ENCODE measurements around the gene CNTNAP5. TPM values are rescaled to one million over a fixed set of nuclear protein-coding genes. Genes with fewer than 3 reads are reported as not detected.

Gene CNTNAP5
- total and polyA plus RNA-seq, 12 donors, result 0.08 to 4.9 (median 0.96) TPM; not detected in 5

DNA sequence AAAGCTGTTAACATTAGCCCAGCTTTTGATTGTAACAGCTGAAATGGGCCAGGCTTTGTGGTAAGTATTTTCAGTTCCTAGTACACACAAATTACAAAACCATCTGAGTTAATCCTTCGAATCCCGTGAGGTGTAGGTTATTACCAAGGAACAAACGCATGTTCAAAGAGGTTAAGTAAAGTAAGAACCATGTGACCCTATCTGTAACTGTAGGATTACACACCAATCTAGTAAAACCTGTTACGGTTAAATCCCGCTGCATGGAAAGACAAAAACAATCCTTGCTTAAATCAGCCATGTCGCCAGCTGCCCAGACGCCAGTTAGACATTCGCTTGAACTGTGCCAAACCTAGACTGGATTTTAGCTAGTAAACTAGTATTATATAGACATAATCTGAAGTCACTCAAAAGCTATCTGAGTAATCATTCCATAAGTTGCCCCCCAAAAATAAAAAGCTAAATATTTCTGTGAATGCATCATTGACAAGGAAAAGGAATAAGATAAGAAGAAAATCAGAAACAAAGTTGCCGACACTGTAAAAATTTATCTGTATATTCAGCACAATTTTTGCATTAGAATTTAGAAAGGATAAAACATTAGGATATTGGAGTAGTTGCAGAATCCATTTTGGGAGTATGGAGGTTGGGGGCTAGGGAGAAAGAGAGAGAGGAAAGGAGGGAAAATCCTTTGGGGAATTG, 638.0 kb downstream of the CNTNAP5 start:
- no peaks in the 10 kb centered on the region for H3K4me1 ChIP-seq (replicated peaks in 1 of 2)
- intact Hi-C loops (cut with DNase I), result no loop called here
- H3K36me3 ChIP-seq (replicated peaks in 1 of 2), result no peaks in the 10 kb centered on the region
- no peak overlapping the region for H3K4me3 ChIP-seq
- H3K27ac ChIP-seq, result no peak overlapping the region
- TF ChIP-seq, protein P1, sequence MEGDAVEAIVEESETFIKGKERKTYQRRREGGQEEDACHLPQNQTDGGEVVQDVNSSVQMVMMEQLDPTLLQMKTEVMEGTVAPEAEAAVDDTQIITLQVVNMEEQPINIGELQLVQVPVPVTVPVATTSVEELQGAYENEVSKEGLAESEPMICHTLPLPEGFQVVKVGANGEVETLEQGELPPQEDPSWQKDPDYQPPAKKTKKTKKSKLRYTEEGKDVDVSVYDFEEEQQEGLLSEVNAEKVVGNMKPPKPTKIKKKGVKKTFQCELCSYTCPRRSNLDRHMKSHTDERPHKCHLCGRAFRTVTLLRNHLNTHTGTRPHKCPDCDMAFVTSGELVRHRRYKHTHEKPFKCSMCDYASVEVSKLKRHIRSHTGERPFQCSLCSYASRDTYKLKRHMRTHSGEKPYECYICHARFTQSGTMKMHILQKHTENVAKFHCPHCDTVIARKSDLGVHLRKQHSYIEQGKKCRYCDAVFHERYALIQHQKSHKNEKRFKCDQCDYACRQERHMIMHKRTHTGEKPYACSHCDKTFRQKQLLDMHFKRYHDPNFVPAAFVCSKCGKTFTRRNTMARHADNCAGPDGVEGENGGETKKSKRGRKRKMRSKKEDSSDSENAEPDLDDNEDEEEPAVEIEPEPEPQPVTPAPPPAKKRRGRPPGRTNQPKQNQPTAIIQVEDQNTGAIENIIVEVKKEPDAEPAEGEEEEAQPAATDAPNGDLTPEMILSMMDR (IDR thresholded peaks at IDR 0.05), result no peak
- TF ChIP-seq POLR2A (IDR thresholded peaks at IDR 0.05), result no peak
- WGBS, 4 donors, result 89 to 93% (median 92%) methylated on average over 9 of the region's 9 CpGs
- DNase-seq, result no peak
- no peaks in the 10 kb centered on the region for H3K9me3 ChIP-seq (replicated peaks in 1 of 3)
- H3K27me3 ChIP-seq, result no peaks in the 10 kb centered on the region

DNA sequence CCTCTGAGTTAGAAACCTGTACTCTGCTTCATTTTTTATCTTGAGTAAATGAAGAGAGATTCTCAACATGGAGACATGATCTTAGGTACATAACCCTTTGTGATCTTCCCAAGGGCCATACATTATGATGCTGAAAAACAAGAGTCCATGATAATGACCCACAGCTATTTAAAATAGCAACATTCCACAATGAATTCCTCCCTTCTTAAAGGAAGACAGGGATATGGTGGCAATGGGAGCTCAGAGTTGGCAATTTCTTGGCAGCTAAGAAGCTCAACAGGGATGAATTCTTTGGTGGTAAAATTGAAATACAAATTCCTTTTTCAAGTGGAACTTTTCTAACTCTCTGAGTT, 638.5 kb downstream of the CNTNAP5 start:
- H3K9me3 ChIP-seq (replicated peaks in 1 of 3), result no peaks in the 10 kb centered on the region
- no peak overlapping the region for H3K27ac ChIP-seq
- H3K4me1 ChIP-seq (replicated peaks in 1 of 2), result no peaks in the 10 kb centered on the region
- DNase-seq, result no peak
- H3K4me3 ChIP-seq, result no peak overlapping the region
- no peaks in the 10 kb centered on the region for H3K36me3 ChIP-seq (replicated peaks in 1 of 2)
- TF ChIP-seq, protein P1 (IDR thresholded peaks at IDR 0.05), result no peak
- no peak for TF ChIP-seq POLR2A (IDR thresholded peaks at IDR 0.05)
- no peaks in the 10 kb centered on the region for H3K27me3 ChIP-seq
- intact Hi-C loops (cut with DNase I), result no loop called here

DNA sequence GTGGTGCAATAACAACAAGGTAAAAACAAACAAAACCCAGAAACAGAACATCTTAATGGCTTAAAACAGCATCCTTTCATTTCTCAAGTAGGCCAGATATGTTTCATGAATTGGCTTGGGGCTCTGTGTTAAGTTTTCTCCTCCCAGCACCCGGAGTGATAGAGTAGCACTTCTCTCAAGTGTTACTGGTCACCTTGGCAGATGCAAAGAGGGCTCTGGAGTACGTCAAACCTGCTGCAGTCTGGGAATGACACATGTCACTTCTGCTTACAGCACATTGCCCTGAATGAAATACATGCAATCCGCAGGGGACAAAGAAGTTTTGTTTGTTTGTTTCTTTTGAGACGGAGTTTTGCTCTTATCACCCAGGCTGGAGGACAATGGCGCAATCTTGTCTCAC, 639.3 kb downstream of the CNTNAP5 start:
- intact Hi-C loops (cut with DNase I), result no loop called here
- Histone ChIP-seq H3K36me3 (replicated peaks in 1 of 2) (no peaks in the 10 kb centered on the region), H3K9me3 (replicated peaks in 1 of 3) (no peaks in the 10 kb centered on the region), H3K4me3 (no peak overlapping the region), H3K27ac (no peak overlapping the region), H3K4me1 (replicated peaks in 1 of 2) (no peaks in the 10 kb centered on the region), H3K27me3 (no peaks in the 10 kb centered on the region)
- no peak for DNase-seq
- TF ChIP-seq, protein P1 (IDR thresholded peaks at IDR 0.05), result no peak
- TF ChIP-seq POLR2A (IDR thresholded peaks at IDR 0.05), result no peak
- WGBS, 4 donors, result 63 to 74% (median 72%) methylated on average over 5 of the region's 5 CpGs

DNA sequence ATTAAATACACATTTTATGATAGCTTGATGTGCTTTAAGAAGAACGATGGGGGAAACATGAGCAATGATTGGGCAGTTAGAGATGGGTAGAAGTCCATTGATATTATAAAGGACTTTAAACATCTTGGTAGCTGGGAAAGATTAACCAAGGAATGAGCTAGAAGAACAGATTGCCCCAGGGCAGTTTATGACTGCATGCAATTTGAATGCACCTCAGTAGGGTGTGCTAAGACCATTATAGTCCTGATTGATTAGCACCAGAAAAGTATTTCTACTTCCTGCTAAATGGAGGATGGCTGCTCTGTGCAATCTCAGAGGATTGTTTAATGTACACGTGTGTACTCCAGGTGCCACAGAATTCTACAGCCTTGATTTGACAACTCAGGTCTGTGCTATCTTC, 641.9 kb downstream of the CNTNAP5 start:
- Histone ChIP-seq H3K4me3 (no peak overlapping the region), H3K36me3 (replicated peaks in 1 of 2) (no peaks in the 10 kb centered on the region), H3K9me3 (replicated peaks in 1 of 3) (no peaks in the 10 kb centered on the region), H3K27me3 (no peaks in the 10 kb centered on the region), H3K4me1 (replicated peaks in 1 of 2) (no peaks in the 10 kb centered on the region), H3K27ac (no peak overlapping the region)
- no peak for DNase-seq
- WGBS, 4 donors, result 73 to 84% (median 76%) methylated on average over 2 of the region's 2 CpGs
- intact Hi-C loops (cut with DNase I), result no loop called here
- TF ChIP-seq, protein P1 (IDR thresholded peaks at IDR 0.05), result no peak
- TF ChIP-seq POLR2A (IDR thresholded peaks at IDR 0.05), result no peak
